Measurements from ENCODE around the gene MEIS3.

Gene MEIS3

DNA sequence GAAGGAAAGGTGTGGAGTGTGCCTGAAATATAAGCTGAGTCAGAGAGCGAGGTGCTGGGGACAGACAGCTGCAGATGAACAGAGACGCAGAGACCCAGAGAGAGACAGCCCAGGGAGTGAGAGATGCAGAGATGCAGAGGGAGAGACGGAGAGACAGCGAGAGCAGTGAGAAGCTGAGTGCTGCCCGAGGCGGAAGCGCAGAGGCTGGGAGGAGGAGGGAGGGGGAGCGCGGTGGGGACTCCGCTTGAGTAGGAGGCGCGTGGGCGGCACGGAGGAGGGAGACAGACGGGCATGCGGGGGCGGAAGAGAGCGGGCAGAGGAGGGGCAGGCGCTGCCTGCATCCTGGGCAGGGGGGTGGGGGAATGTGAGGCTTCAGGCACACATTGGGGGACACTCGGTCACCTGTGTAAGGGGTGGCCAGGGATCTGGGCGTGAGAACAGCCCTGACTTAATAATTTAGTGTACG lies 26.6 kb upstream of the MEIS3 start:
- DNase-seq (ENCODE audit: insufficient read length, low spot score) (no peak), FAIRE-seq (no peak)
- no peak for TF ChIP-seq POLR2A (IDR thresholded peaks at IDR 0.05; ENCODE audit: low read depth, low read length)

GRCh38 chr19:47445527-47445926 lies 26.2 kb upstream of the MEIS3 start:
- TF ChIP-seq POLR2A (IDR thresholded peaks at IDR 0.05; ENCODE audit: low read depth, low read length) = no peak
- FAIRE-seq (no peak), DNase-seq (ENCODE audit: insufficient read length, low spot score) (no peak)

- TF ChIP-seq POLR2A (IDR thresholded peaks at IDR 0.05; ENCODE audit: low read depth, low read length) = no peak
- no peak for FAIRE-seq
- DNase-seq (ENCODE audit: insufficient read length, low spot score) = no peak
Observed at GRCh38 chr19:47444388-47444821, 25.1 kb upstream of the MEIS3 start.

DNA sequence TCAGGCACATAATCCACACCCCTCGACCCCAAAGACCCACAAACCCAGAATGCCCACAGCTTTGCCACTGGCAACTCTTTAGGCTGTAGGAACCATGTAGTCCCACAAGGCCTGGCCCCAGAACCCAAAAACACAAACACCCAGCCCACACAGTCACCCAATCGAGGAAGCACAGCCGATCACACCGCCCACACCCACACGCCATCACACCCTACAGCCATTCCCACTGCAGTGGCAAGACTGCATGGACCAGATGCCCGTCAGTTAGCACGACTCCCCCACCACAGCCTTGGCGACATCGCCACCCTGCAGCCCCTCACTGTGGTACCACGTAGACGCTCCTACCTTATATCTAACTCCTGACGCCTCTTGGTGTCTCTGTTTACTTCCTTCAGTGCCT lies 24.0 kb upstream of the MEIS3 start:
- TF ChIP-seq POLR2A (IDR thresholded peaks at IDR 0.05; ENCODE audit: low read depth, low read length) = no peak
- FAIRE-seq = no peak

GRCh38 chr19:47438793-47439220 lies 19.5 kb upstream of the MEIS3 start:
- FAIRE-seq (no peak), DNase-seq (ENCODE audit: insufficient read length, low spot score) (no peak)
- no peak for TF ChIP-seq POLR2A (IDR thresholded peaks at IDR 0.05; ENCODE audit: low read depth, low read length)

More for the DNA sequence above, 24.0 kb upstream of the MEIS3 start:
- no peak for DNase-seq (ENCODE audit: insufficient read length, low spot score)

GRCh38 chr19:47437500-47437899 lies 18.2 kb upstream of the MEIS3 start:
- FAIRE-seq (no peak), DNase-seq (ENCODE audit: insufficient read length, low spot score) (no peak)
- TF ChIP-seq POLR2A (IDR thresholded peaks at IDR 0.05; ENCODE audit: low read depth, low read length) = no peak

GRCh38 chr19:47436712-47437401 lies 17.5 kb upstream of the MEIS3 start:
- DNase-seq (ENCODE audit: insufficient read length, low spot score) = peak; percentile 69
- FAIRE-seq = peak; percentile 38
- no peak for TF ChIP-seq POLR2A (IDR thresholded peaks at IDR 0.05; ENCODE audit: low read depth, low read length)

DNA sequence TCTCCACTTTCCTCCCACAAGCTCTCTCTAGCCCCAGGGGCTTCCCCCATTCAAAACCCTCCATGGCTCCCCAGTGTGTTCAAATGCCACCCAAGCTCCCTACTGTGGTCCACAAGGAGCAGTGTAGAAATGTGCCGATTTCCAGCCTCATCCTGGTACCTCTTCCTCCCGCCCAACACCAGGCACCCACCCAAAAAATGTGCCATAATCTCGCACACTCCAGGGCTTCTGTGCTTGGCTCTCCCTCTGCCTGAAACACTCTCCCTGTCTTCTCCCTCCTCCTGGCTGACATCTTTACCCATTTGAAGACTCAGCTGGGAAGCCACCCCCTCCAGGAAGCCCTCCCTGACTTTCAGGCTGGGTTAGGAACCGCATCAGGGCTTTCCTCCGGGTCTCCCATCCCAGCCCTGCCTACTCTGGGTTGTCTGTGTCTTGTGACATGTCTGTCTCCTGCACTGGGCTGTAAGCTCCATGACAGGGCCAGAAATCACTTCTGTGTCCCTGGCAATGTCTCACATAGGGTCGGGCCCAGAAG lies 16.6 kb upstream of the MEIS3 start:
- DNase-seq (ENCODE audit: insufficient read length, low spot score) (no peak), FAIRE-seq (no peak)
- no peak for TF ChIP-seq POLR2A (IDR thresholded peaks at IDR 0.05; ENCODE audit: low read depth, low read length)

DNA sequence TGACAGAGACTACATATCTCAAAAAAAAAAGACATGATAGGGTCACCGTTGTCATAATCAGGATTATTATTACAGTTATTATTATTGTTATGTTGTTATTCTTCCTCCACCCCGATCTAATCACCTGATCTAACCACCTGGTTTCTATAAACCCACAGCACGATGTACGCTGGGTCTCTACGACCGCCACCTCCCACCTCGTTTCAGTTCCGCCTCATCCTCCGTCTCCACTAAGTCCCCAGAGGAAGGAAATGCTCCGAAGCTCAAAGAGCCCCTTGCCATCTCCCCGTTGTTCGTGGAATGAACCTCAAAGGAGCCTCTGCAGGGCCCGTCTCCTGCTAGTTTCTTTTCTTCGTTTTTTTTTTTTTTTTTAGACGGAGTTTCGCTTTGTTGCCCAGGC lies 15.9 kb upstream of the MEIS3 start:
- DNase-seq (ENCODE audit: insufficient read length, low spot score) = no peak
- no peak for TF ChIP-seq POLR2A (IDR thresholded peaks at IDR 0.05; ENCODE audit: low read depth, low read length)
- FAIRE-seq = no peak

GRCh38 chr19:47434088-47434487 lies 14.8 kb upstream of the MEIS3 start:
- DNase-seq (ENCODE audit: insufficient read length, low spot score) (no peak), FAIRE-seq (no peak)
- no peak for TF ChIP-seq POLR2A (IDR thresholded peaks at IDR 0.05; ENCODE audit: low read depth, low read length)

DNA sequence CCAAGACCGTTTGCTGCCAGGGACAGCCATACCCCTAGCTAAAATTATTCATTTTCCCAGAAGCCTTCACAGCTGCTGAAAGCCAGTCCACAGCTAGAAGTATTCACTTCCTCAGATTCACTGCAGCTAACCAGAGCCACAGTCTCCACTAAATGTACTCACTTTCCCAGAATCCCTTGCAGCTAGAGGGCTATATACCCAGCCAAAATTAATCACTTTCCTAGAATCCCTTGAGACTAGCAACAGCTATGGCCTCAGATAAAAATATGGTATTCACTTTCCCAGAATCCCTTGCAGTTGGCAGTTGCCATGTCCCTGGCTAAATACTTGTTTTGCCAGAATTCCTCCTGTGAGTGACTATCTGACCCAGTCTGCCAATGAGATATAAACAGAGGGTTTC lies 13.8 kb upstream of the MEIS3 start:
- FAIRE-seq (no peak), DNase-seq (ENCODE audit: insufficient read length, low spot score) (no peak)
- no peak for TF ChIP-seq POLR2A (IDR thresholded peaks at IDR 0.05; ENCODE audit: low read depth, low read length)

GRCh38 chr19:47432499-47432898 lies 13.2 kb upstream of the MEIS3 start:
- FAIRE-seq (no peak), DNase-seq (ENCODE audit: insufficient read length, low spot score) (no peak)
- no peak for TF ChIP-seq POLR2A (IDR thresholded peaks at IDR 0.05; ENCODE audit: low read depth, low read length)

GRCh38 chr19:47432091-47432490 lies 12.8 kb upstream of the MEIS3 start:
- DNase-seq (ENCODE audit: insufficient read length, low spot score) (no peak), FAIRE-seq (no peak)
- TF ChIP-seq POLR2A (IDR thresholded peaks at IDR 0.05; ENCODE audit: low read depth, low read length) = no peak

- no peak for DNase-seq (ENCODE audit: insufficient read length, low spot score)
- FAIRE-seq = no peak
- TF ChIP-seq POLR2A (IDR thresholded peaks at IDR 0.05; ENCODE audit: low read depth, low read length) = no peak
Observed at GRCh38 chr19:47430041-47430802, 10.9 kb upstream of the MEIS3 start.

All from H54 (cell line).